Left ventricle myocardium inferior (tissue), 1 donor: ENCODE results near the gene AKAP6. TPM values are rescaled to one million over a fixed set of nuclear protein-coding genes. Genes with fewer than 3 reads are reported as not detected.
"Not testable (repeated sequence)": the region's sequence is repeated elsewhere in the genome, so short reads cannot be mapped to it uniquely, and the experiment has no call there.

Experiments
- DNase-seq: peaks from one replicate; pipeline ENCODE4 v3.0.0-alpha.2; 2020
- H3K27ac ChIP-seq: fragments of 200-600 bp; replicated peaks from 2 replicates; pipeline ENCODE4 v1.8.0; 2021
- H3K27me3 ChIP-seq: fragments of 200-600 bp; 2 replicates; pipeline ENCODE4 v1.8.0; 2021; ENCODE audit warnings: low read depth
- H3K36me3 ChIP-seq: fragments of 200-600 bp; 2 replicates; pipeline ENCODE4 v1.8.0; 2021
- H3K4me1 ChIP-seq: fragments of 200-600 bp; 2 replicates; pipeline ENCODE4 v1.8.0; 2021
- H3K4me3 ChIP-seq: fragments of 200-600 bp; 2 replicates; pipeline ENCODE4 v1.8.0; 2021; ENCODE audit warnings: mild to moderate bottlenecking, moderate library complexity
- H3K9me3 ChIP-seq: fragments of 200-600 bp; replicated peaks from 2 replicates; pipeline ENCODE4 v1.8.0; 2021
- intact Hi-C: fragments of 100-400 bp; cut with micrococcal nuclease; formaldehyde crosslinking; loops from one replicate; pipeline ENCODE4 v1.11.0; 2022
- total RNA-seq: library from RNA; stranded (reverse); fragmentation: NEBNext Ultra II Directional; extraction: Animal tissue kit (Norgen Biotek cat#: 25700); gene quantifications from one replicate; pipeline ENCODE4 v1.2.1, GENCODE V29; 2021
- TF ChIP-seq, protein P1 (sequence below): fragments of 200-600 bp; IDR thresholded peaks from 2 replicates; pipeline ENCODE4 v1.8.0; 2021; ENCODE audit warnings: antibody characterized with exemption, mild to moderate bottlenecking, borderline replicate concordance
- donor health status: DM: no; HTN: yes; CAD: no; lungs with severe emphysema.

The AKAP6 gene
- total RNA-seq, 1 donor from 2014 or later: 218 TPM

DNA sequence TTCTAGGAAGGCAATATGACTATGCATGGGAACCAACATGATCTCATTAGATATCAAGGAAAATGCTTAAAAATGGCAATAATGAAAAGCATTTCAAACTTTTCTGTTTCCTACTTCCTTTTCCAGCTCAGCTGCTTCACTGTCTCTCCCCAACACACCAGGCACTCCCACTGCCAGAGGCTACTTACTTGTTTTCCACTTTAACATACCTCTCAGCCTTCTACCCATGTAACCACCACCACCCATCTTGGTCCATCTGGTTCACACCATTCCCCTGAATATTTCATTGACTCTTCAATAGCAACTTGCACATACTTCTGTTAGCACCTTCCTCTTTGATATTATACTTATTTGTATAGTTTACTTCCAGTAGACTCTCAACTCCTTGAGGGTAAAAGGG, 441.3 kb downstream of the AKAP6 start:
- H3K27me3 ChIP-seq: no peaks in the 10 kb centered on the region
- no peak for DNase-seq
- H3K4me3 ChIP-seq: no peak overlapping the region
- TF ChIP-seq, protein P1, sequence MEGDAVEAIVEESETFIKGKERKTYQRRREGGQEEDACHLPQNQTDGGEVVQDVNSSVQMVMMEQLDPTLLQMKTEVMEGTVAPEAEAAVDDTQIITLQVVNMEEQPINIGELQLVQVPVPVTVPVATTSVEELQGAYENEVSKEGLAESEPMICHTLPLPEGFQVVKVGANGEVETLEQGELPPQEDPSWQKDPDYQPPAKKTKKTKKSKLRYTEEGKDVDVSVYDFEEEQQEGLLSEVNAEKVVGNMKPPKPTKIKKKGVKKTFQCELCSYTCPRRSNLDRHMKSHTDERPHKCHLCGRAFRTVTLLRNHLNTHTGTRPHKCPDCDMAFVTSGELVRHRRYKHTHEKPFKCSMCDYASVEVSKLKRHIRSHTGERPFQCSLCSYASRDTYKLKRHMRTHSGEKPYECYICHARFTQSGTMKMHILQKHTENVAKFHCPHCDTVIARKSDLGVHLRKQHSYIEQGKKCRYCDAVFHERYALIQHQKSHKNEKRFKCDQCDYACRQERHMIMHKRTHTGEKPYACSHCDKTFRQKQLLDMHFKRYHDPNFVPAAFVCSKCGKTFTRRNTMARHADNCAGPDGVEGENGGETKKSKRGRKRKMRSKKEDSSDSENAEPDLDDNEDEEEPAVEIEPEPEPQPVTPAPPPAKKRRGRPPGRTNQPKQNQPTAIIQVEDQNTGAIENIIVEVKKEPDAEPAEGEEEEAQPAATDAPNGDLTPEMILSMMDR: no peak
- intact Hi-C loops: no loop called here
- H3K36me3 ChIP-seq: peaks cover 9% of the 10 kb centered on the region
- H3K4me1 ChIP-seq: peaks cover 24% of the 10 kb centered on the region
- no peak overlapping the region for H3K27ac ChIP-seq
- no peaks in the 10 kb centered on the region for H3K9me3 ChIP-seq

DNA sequence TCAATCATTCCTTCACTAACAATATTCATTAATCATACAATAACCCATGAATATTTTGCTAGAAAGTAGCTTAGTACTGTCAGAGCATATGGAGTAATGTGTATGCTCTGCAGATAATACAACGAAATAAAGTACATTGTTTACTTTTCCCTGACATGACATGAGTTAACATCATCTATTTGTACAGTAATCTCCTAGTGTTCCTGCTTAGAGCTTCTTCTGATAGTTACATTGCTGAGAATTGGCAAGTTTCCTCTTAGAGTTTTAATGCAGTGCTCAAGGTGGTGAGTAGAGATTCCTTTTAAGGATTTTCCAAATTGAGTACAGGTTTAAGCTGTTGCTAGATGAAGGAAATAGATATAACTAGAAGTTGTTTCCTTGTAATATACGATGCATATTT, 445.1 kb downstream of the AKAP6 start:
- no peak overlapping the region for H3K4me3 ChIP-seq
- TF ChIP-seq, protein P1: no peak
- H3K36me3 ChIP-seq: peaks cover 9% of the 10 kb centered on the region
- peaks cover 24% of the 10 kb centered on the region for H3K4me1 ChIP-seq
- intact Hi-C loops: no loop called here
- H3K27me3 ChIP-seq: no peaks in the 10 kb centered on the region
- no peak for DNase-seq
- peak overlapping the region; percentile 31 for H3K27ac ChIP-seq
- H3K9me3 ChIP-seq: no peaks in the 10 kb centered on the region

DNA sequence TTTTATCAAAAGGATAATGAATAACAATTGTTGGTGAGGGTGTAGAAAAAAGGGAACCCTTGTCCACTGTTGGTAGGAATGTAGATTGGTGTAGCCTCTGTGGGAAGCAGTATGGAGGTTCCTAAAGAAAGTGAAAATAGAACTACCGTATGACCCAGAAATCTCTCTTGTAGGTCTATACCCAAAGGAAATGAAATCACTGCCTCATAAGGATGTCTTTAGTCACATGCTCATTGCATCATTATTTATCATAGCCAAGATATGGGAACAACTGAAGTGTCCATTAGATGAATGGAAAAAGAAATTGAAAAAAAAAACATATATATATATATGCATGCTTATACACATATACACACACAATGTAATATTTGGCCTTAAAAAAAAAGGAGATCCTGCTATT, 450.7 kb downstream of the AKAP6 start:
- Histone ChIP-seq H3K27me3 (no peaks in the 10 kb centered on the region), H3K4me1 (peaks cover 9% of the 10 kb centered on the region), H3K9me3 (no peaks in the 10 kb centered on the region), H3K4me3 (no peak overlapping the region), H3K27ac (no peak overlapping the region), H3K36me3 (no peaks in the 10 kb centered on the region)
- DNase-seq: no peak
- intact Hi-C loops: no loop called here
- TF ChIP-seq, protein P1: no peak

DNA sequence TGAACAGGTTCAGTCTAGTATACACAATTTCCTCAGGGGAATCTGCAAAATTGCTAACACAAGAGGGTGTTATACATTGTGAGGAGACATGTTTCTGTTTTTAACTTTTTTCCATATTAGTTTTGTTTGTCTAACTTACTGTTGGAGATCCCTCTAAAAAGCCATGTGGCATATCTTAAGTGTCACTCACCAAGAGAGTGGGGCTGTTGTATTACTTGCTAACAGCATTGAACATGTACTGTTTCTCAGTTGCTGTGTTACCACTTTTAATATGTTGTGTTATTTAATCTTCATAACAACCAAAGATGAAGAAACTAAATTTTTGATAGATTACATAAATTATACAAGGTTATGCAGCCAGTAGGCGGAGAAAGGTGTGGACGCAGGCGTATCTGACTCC, 455.3 kb downstream of the AKAP6 start:
- intact Hi-C loops: no loop called here
- H3K4me1 ChIP-seq: peaks cover 11% of the 10 kb centered on the region
- H3K9me3 ChIP-seq: no peaks in the 10 kb centered on the region
- DNase-seq: no peak
- no peak overlapping the region for H3K4me3 ChIP-seq
- H3K27ac ChIP-seq: no peak overlapping the region
- TF ChIP-seq, protein P1: no peak
- peaks cover under 1% of the 10 kb centered on the region for H3K36me3 ChIP-seq
- H3K27me3 ChIP-seq: no peaks in the 10 kb centered on the region

DNA sequence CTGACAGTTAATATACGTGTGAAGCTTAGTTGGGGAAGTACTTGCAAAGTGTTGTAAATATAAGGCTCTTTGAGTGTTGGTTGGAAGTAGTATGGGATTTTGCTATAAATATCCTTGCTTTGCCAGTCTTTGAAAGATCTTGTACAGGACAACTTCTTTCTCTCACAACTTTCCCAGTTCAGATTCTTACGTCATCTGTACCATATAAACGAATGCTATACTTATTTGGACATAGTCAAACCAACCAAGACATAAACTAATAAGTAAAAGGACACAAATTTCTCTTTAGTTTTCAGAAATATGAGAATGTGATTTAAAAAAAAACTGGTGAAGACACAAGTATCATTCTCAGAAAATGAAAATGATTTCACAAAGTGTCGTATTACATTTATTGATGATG, 456.5 kb downstream of the AKAP6 start:
- intact Hi-C loops: no loop called here
- TF ChIP-seq, protein P1: no peak
- Histone ChIP-seq H3K36me3 (peaks cover 4% of the 10 kb centered on the region), H3K4me1 (peaks cover 11% of the 10 kb centered on the region), H3K27me3 (no peaks in the 10 kb centered on the region), H3K9me3 (no peaks in the 10 kb centered on the region), H3K27ac (no peak overlapping the region), H3K4me3 (no peak overlapping the region)
- no peak for DNase-seq

DNA sequence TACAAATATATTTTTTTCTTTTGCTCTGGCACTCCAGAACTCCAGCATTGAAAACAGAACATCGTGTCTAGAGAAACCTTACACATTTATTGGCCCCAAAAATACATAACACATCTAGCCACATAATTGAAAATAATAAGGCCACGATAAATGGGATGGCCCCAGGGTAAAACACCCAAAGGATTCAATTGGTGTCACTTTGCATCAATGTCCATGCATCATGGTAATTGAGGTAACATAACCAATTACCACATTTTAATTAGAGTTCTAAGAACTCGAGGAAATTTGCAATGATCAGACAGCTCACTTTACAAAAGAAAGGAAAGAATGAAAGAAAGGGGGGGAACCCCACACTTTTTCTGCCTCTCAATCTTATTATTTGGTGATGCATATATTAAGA, 457.8 kb downstream of the AKAP6 start:
- Histone ChIP-seq H3K27ac (no peak overlapping the region), H3K27me3 (no peaks in the 10 kb centered on the region), H3K36me3 (peaks cover 4% of the 10 kb centered on the region), H3K4me3 (no peak overlapping the region), H3K9me3 (peaks cover 6% of the 10 kb centered on the region), H3K4me1 (peaks cover 11% of the 10 kb centered on the region)
- intact Hi-C loops: no loop called here
- DNase-seq: no peak
- TF ChIP-seq, protein P1: no peak

DNA sequence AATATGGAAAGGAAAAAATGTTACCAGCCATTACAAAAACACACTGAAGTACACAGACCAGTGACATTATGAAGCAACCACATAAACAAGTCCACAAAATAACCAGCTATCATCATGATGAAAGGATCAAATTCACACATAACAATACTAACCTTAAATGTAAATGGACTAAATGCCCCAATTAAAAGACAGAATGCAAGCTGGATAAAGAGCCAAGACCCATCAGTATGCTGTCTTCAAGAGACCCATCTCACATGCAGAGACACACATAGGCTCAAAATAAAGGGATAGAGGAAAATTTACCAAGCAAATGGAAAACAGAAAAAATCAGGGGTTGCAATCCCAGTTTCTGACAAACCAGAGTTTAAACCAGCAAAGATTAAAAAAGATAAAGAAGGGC, 463.9 kb downstream of the AKAP6 start:
- Histone ChIP-seq H3K9me3 (peaks cover 31% of the 10 kb centered on the region), H3K36me3 (peaks cover 13% of the 10 kb centered on the region)
- H3K27me3 ChIP-seq, H3K4me1 ChIP-seq, intact Hi-C loops, DNase-seq, H3K27ac ChIP-seq, H3K4me3 ChIP-seq: not testable (repeated sequence)
